Measurements from ENCODE around the gene NTPCR.

- TF ChIP-seq, protein P1, sequence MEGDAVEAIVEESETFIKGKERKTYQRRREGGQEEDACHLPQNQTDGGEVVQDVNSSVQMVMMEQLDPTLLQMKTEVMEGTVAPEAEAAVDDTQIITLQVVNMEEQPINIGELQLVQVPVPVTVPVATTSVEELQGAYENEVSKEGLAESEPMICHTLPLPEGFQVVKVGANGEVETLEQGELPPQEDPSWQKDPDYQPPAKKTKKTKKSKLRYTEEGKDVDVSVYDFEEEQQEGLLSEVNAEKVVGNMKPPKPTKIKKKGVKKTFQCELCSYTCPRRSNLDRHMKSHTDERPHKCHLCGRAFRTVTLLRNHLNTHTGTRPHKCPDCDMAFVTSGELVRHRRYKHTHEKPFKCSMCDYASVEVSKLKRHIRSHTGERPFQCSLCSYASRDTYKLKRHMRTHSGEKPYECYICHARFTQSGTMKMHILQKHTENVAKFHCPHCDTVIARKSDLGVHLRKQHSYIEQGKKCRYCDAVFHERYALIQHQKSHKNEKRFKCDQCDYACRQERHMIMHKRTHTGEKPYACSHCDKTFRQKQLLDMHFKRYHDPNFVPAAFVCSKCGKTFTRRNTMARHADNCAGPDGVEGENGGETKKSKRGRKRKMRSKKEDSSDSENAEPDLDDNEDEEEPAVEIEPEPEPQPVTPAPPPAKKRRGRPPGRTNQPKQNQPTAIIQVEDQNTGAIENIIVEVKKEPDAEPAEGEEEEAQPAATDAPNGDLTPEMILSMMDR (IDR thresholded peaks at IDR 0.05), result no peak
- TF ChIP-seq, protein P2, sequence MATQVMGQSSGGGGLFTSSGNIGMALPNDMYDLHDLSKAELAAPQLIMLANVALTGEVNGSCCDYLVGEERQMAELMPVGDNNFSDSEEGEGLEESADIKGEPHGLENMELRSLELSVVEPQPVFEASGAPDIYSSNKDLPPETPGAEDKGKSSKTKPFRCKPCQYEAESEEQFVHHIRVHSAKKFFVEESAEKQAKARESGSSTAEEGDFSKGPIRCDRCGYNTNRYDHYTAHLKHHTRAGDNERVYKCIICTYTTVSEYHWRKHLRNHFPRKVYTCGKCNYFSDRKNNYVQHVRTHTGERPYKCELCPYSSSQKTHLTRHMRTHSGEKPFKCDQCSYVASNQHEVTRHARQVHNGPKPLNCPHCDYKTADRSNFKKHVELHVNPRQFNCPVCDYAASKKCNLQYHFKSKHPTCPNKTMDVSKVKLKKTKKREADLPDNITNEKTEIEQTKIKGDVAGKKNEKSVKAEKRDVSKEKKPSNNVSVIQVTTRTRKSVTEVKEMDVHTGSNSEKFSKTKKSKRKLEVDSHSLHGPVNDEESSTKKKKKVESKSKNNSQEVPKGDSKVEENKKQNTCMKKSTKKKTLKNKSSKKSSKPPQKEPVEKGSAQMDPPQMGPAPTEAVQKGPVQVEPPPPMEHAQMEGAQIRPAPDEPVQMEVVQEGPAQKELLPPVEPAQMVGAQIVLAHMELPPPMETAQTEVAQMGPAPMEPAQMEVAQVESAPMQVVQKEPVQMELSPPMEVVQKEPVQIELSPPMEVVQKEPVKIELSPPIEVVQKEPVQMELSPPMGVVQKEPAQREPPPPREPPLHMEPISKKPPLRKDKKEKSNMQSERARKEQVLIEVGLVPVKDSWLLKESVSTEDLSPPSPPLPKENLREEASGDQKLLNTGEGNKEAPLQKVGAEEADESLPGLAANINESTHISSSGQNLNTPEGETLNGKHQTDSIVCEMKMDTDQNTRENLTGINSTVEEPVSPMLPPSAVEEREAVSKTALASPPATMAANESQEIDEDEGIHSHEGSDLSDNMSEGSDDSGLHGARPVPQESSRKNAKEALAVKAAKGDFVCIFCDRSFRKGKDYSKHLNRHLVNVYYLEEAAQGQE (IDR thresholded peaks at IDR 0.05; ENCODE audit: insufficient read depth in 1 of 2, low read depth in 2 of 2, low read length in 1 of 2), result no peak
These were observed 10.7 kb upstream of the NTPCR start for GRCh38 chr1:232939748-232940147.

Data from Panc1 (cell line).